T-helper 17 cell (primary cell): ENCODE data around the gene ACTG2. TPM values are rescaled to one million over a fixed set of nuclear protein-coding genes. Genes with fewer than 3 reads are reported as not detected.

Source experiments
- ATAC-seq: fragments of 150-1000 bp; cut with Tn5 transposase; 2 replicates; pipeline ENCODE4 v1.10.0; 2021; ENCODE audit warnings: mild to moderate bottlenecking, moderate library complexity
- DNase-seq, 3 donors: peaks; one replicate each; pipeline versions ENCODE4 v3.0.0 to v3.0.0-alpha.2; 2020 to 2021
- H3K9me3 ChIP-seq: one replicate; pipeline ENCODE4 v1.7.0; 2013; ENCODE audit warnings: low read length, mild to moderate bottlenecking; ENCODE audit not compliant: control insufficient read depth, poor library complexity, severe bottlenecking
- H3K27ac Mint-ChIP-seq: one replicate; pipeline ENCODE4 v1.8.0; 2022; ENCODE audit warnings: mild to moderate bottlenecking, moderate library complexity, mixed read lengths
- H3K27me3 Mint-ChIP-seq: one replicate; pipeline ENCODE4 v1.8.0; 2022; ENCODE audit warnings: mixed read lengths
- H3K36me3 Mint-ChIP-seq: one replicate; pipeline ENCODE4 v1.8.0; 2022; ENCODE audit warnings: low read depth, mixed read lengths
- H3K4me1 Mint-ChIP-seq: one replicate; pipeline ENCODE4 v1.8.0; 2022; ENCODE audit warnings: mild to moderate bottlenecking, mixed read lengths
- H3K4me3 Mint-ChIP-seq: one replicate; pipeline ENCODE4 v1.8.0; 2022; ENCODE audit warnings: mild to moderate bottlenecking, moderate library complexity, mixed read lengths
- total RNA-seq, 4 donors: library from RNA in 2 of 4; stranded (reverse) in 2 of 4; gene quantifications; one replicate each; pipeline ENCODE4 v1.2.3 and lab custom pipeline; 2022 to 2026

ACTG2 gene
- total RNA-seq, 2 donors from 2014 or later: not detected

DNA sequence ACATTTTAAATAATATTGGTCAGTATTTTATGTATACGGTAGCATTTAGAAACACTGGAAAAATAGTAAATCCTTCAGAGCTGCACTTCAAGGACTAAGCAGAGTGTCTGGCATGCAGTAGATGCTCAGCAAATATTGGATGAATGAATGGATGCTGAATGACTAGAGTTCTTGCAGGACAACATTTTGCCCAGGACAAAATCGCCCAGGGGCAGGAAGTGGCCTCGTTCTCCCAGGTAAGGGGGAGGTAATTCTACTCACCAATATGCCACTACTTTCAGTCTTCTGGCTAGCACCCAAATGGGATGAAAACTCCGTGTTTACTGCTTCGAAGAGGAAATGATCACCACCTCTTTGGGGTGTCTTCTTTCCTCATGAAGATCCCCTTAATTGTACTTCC is 29.9 kb downstream of the ACTG2 start:
- Mint-ChIP-seq H3K36me3 (peaks cover 2% of the 10 kb centered on the region), H3K4me3 (no peak overlapping the region), H3K4me1 (peaks cover 4% of the 10 kb centered on the region), H3K27me3 (peaks cover 3% of the 10 kb centered on the region), H3K27ac (no peak overlapping the region)
- ATAC-seq: no peak
- DNase-seq: no peak
- H3K9me3 ChIP-seq: no peaks in the 10 kb centered on the region

DNA sequence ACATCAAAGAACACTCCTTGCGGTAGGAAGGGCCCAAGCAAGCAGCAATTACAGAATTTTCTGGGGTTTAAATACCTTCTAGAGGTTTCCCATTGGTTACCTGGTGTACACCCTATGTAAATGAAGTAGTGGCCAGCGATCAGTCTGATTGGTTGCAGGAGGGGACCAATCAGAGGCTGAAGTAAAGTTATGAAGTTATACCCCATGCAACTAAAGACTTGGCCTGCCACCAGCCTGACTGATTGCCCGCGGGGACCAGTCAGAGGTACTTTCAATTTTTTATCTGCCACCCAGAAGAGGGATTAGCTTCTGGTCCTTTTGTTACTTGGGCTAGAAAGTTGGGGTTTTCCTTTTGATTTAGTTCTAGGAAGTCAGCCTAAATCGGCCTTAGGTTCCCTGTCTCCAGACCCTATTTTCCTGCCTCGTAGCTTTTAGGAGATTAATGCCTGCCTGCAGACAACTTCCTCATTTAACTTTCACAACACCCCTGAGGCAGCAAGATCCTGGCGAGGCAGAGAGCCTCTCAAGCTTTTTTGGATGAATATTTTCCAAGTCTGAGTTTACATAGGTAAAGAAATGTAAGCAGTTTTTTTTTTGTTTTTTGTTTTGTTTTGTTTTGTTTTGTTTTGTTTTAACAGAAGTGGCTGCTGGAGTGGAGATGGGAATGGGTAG is 32.4 kb downstream of the ACTG2 start:
- no peak overlapping the region for H3K27ac Mint-ChIP-seq
- no peak for DNase-seq
- H3K9me3 ChIP-seq: no peaks in the 10 kb centered on the region
- H3K4me3 Mint-ChIP-seq: no peak overlapping the region
- no peaks in the 10 kb centered on the region for H3K27me3 Mint-ChIP-seq
- ATAC-seq: no peak
- peaks cover 10% of the 10 kb centered on the region for H3K36me3 Mint-ChIP-seq
- H3K4me1 Mint-ChIP-seq: peaks cover 27% of the 10 kb centered on the region

DNA sequence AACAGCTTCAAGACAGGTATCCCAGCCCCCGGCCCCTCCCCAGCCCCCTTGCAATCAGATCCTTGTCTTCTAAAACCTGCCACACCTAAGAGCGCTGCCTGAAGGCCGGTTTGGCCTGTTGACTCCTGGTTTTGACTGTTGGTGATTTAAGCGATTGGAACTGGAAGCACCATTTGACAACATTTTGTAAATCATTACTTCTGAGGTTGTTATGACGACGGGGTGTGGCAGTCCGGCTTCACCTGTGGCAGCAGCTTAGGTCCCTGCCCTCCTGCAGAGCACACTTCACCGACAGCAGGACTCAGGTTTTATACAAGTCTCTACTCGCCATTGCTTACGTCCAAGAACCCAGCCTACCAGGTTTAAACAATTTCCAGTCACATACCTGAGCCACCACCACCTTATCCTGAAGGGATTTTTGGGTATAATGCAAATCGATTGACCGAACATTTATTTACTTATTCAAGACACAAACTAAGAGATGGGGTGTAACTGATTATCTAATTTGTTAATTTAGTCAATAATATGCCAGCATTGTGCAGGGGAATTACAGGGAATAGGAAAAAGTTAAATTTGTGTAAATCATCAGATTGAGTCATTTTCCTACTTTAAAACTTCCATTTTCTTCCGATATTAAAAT is 33.2 kb downstream of the ACTG2 start:
- ATAC-seq: no peak
- no peaks in the 10 kb centered on the region for H3K27me3 Mint-ChIP-seq
- H3K36me3 Mint-ChIP-seq: peaks cover 10% of the 10 kb centered on the region
- DNase-seq: no peak
- peak overlapping the region; percentile 91 for H3K4me3 Mint-ChIP-seq
- H3K9me3 ChIP-seq: no peaks in the 10 kb centered on the region
- H3K4me1 Mint-ChIP-seq: peaks cover 29% of the 10 kb centered on the region
- H3K27ac Mint-ChIP-seq: peak overlapping the region; percentile 97

DNA sequence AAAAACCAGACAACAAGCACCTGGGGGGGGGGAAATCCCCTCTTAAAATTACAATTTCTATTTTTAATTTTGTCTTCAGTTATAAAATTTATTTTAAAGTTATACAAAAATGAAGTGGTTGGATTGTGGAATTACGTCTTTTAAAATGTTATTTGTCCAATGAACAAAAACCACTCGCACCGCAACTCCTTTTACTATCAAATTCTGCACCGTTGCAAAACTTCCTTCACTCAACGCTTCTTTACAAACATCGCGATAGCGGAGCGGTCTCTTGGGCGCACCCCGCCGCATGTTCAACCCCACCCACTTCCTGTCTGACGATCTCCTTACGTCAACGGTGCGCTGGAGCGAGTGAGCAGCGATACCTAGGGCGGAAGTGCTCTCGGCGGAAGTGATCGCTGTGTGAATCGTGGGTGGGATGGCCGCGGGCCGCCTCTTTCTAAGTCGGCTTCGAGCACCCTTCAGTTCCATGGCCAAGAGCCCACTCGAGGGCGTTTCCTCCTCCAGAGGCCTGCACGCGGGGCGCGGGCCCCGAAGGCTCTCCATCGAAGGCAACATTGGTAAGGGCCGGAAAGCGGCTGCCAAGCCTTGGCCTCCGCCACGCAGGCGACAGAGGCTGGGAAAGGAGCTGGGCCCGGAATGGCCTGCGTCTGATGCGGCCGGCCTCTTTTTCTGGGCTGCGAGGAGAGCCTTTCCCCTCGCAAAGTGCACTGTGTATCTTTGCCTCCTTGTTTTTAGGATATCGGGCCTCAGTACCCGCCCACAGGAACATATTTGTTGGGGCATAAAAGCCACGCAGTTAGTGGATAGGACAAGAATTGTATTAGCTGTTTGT is 33.9 kb downstream of the ACTG2 start, which contains the start of gene DGUOK:
DGUOK (plus strand) TSS at position 388 of the 835 bp plus-strand sequence; CDS start at position 419, 31 bp downstream.
- Mint-ChIP-seq H3K4me3 (peak within 1 kb of the TSS; percentile 91), H3K36me3 (peaks cover 12% of the 10 kb centered on the region), H3K27ac (peak within 1 kb of the TSS; percentile 97), H3K27me3 (no peaks in the 10 kb centered on the region), H3K4me1 (peaks cover 36% of the 10 kb centered on the region)
- no peaks in the 10 kb centered on the region for H3K9me3 ChIP-seq
- DNase-seq (peak; percentile 85 to 92 (median 90)), ATAC-seq (peak; percentile 99)

DNA sequence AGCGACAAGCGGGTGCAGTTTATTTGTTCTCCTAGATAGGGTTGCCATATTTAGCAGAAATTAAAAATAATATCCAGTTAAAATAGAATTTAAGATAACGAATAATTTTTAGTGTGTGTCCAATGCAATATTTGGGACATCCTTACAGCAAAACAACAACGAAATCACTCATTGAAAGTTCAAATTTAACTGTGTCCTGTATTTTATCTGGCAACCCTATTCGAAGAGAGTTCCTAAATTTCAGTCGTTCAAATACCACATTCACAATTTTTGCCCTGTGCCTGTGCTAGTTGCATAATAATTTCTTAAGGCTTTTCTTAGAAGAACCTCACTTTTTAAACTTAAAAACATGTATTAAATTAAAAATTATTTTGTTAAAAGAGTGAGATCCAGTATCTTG is 34.5 kb downstream of the ACTG2 start:
- peak overlapping the region; percentile 97 for H3K27ac Mint-ChIP-seq
- no peaks in the 10 kb centered on the region for H3K27me3 Mint-ChIP-seq
- no peak for DNase-seq
- H3K4me1 Mint-ChIP-seq: peaks cover 43% of the 10 kb centered on the region
- peaks cover 14% of the 10 kb centered on the region for H3K36me3 Mint-ChIP-seq
- peak overlapping the region; percentile 91 for H3K4me3 Mint-ChIP-seq
- no peak for ATAC-seq
- H3K9me3 ChIP-seq: no peaks in the 10 kb centered on the region

DNA sequence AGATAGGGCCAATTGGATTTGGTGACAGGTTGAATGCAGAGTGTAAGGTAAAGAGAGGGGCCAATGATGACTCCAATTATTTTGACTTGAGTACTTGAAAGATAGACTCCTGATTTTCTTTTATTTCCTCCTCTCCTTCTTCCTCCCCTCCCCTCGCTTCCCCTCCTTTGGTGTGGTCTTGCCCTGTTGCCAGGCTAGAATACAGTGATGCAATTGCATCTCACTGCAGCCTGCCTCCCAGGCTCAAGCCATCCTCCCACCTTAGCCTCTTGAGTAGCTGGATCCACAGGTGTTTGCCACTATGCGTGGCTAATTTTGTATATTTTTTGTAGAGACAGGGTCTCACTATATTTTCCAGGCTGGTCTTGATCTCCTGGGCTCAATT is 36.1 kb downstream of the ACTG2 start:
- ATAC-seq: no peak
- Mint-ChIP-seq H3K36me3 (peaks cover 14% of the 10 kb centered on the region), H3K27me3 (no peaks in the 10 kb centered on the region)

DNA sequence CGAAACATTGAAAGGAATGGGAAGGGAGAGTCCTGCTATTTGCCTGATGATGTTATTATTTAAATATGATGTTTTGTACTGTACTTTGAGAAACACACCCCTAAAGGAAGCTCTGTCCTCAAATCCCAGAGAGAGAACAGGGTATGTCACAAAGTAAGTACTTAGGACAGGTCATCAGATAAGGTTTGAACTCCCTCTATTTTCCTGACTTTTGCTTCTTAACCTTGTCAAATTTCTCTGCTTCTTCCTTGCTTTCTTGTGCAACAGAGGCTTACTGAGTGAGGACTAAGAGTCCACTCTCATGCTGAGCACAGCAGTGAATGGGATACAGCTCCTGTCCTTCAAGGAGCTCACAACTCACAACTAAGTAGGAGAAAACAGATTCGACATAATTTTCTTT is 37.6 kb downstream of the ACTG2 start:
- H3K9me3 ChIP-seq: no peaks in the 10 kb centered on the region
- ATAC-seq (no peak), DNase-seq (no peak)
- peaks cover 53% of the 10 kb centered on the region for H3K4me1 Mint-ChIP-seq
- peak overlapping the region; percentile 97 for H3K27ac Mint-ChIP-seq
- peaks cover 14% of the 10 kb centered on the region for H3K36me3 Mint-ChIP-seq
- H3K4me3 Mint-ChIP-seq: no peak overlapping the region
- H3K27me3 Mint-ChIP-seq: no peaks in the 10 kb centered on the region

More for the DNA sequence above, 36.1 kb downstream of the ACTG2 start:
- Mint-ChIP-seq H3K4me3 (peak overlapping the region; percentile 68), H3K27ac (peak overlapping the region; percentile 97), H3K4me1 (peaks cover 52% of the 10 kb centered on the region)
- H3K9me3 ChIP-seq: no peaks in the 10 kb centered on the region
- no peak for DNase-seq

DNA sequence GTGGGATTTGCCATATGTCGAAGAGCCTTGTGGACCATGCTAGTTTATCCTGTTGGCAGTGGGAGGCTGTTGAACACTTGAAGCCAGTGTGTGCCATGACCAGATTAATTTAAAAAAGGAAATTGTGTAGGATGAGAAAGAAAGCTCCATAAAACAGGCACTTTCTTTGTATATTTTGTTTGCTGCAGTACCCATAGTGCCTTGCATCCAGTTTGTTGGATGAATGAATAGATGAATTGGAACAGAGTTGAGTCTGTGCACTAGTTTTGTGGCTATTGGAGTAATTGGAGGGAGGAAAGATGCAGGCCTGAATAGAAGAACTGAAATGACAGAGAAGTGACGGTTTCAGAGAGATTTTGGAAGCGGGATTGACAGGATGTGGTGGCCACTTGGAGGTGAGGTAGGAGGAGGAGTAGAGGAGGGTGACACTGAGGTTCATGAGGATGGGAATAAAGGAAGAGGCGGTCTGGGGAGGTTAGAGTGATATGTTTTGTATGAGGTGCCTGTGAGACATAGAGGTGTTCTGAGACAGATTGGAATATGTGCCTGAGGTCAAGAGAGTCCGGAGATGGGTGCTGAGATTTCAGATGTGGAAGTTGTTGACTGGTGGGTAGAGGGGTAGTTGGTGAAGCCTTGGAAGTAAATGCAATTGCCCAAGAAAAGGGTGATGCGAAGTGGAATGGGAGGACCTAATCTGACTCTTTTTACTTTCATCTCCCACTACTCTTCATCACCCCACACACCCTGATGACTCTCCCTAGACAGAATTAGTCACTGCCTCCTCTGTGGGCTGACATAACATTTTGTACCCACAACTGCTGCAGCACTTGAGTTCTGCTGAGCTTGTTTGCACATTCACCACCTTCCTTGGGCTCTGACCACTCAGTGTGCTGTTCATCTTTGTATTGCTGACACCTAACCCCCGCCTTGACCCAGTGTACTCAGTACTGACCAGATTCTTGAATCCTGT is 39.0 kb downstream of the ACTG2 start:
- Mint-ChIP-seq H3K4me1 (peaks cover 59% of the 10 kb centered on the region), H3K4me3 (peak overlapping the region; percentile 55), H3K27ac (peak overlapping the region; percentile 88), H3K27me3 (no peaks in the 10 kb centered on the region), H3K36me3 (peaks cover 14% of the 10 kb centered on the region)
- no peaks in the 10 kb centered on the region for H3K9me3 ChIP-seq
- ATAC-seq (peak; percentile 25), DNase-seq (no peak)

DNA sequence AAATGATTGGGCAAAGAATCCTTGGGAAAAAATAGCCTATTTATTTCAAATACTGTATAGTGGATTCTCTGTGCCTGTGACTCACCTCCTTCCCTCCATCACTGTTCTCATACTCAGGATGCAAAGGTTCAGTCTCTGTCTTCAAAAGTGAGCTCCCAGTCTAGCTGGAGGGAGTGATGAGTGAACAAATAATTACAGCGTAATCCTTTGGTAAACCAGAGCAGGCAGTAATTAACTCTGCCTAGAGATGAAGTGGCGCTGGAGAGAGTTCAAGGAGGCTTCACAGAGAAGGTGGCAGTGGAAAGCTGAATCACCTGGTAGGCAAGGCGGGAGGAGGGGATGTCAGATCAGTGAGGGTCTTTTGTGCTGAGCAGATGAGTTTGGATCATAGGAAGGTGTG is 40.4 kb downstream of the ACTG2 start:
- Mint-ChIP-seq H3K4me3 (no peak overlapping the region), H3K27me3 (no peaks in the 10 kb centered on the region), H3K4me1 (peaks cover 69% of the 10 kb centered on the region), H3K27ac (peak overlapping the region; percentile 88), H3K36me3 (peaks cover 17% of the 10 kb centered on the region)
- ATAC-seq: no peak
- DNase-seq: no peak
- H3K9me3 ChIP-seq: no peaks in the 10 kb centered on the region

DNA sequence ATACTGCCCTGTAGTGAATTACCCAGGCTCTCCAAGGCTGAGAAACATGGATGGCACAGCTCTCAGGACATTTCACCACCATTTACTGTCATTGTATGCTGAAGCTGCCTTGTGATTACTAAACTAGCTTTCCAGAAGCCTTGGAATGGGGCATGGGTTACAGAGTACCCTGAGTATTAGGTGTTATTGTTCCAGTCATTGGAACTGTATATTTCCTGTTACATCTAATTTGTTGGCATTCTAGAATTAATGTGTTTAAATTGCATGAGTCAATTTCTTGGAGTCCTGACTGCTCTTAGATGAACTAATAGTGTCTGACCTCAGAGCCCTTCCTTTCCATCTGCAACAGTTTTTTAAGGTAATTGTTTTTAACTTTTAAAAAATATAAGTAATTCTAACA is 42.8 kb downstream of the ACTG2 start:
- DNase-seq (no peak), ATAC-seq (no peak)
- H3K4me1 Mint-ChIP-seq: peaks cover 63% of the 10 kb centered on the region
- H3K4me3 Mint-ChIP-seq: no peak overlapping the region
- no peaks in the 10 kb centered on the region for H3K9me3 ChIP-seq
- no peak overlapping the region for H3K27ac Mint-ChIP-seq
- H3K36me3 Mint-ChIP-seq: peaks cover 9% of the 10 kb centered on the region
- H3K27me3 Mint-ChIP-seq: no peaks in the 10 kb centered on the region

DNA sequence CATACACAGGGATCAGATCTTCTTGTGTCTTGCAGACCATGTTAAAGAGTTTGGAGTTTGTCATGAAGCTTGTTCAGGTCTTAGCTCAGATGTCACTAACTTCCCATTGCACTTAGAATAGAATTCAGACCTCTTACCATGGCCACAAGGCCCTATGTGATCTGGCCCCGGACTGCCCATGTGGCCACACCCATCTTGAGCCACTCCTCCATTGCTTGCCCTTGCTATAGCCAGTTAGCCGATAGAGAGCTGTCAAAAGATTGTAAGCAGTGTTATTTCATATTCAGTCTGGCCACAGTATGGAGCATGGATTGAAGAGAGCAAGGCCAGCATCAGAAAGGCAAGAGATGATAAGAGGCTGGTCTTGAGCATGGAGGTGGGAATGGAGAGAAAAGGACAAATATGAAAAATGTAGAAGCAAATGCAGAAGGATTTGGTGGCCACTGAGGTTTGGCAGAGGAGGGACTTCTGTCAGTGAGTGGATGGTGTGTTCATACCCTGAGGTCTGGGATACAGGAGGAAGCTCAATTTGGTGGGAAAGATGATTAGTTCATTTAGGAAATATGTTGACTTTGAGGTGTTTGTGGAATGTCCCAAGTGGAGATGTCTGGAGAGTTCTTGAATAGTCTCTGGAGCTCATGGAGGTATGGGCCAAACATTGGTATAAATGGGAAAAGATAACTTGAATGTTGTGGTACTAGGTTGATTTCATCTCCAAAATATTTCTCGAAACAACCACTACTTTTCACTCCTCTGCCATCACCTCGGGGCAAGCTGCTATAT is 44.5 kb downstream of the ACTG2 start:
- Mint-ChIP-seq H3K4me3 (no peak overlapping the region), H3K27me3 (no peaks in the 10 kb centered on the region)

DNA sequence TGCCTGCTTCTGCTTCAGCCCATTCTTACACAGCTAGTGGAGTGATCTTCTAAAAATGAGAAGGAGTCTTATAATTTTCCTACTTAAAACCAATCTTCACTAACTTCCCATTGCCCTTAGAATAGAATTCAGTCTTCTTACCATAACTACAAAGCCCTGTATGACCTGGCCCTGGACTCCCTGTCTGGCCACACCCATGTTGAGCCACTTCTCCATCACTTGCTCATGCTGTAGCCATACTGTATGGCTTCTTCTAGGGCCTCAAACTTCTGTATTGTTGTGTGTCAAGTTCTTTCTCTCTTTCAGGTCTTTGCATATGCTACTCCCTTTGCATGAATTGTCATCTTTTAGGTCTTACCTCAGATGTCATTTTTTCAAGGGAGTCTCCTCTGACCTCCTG is 45.1 kb downstream of the ACTG2 start:
- Mint-ChIP-seq H3K4me3 (peak overlapping the region; percentile 41), H3K27me3 (no peaks in the 10 kb centered on the region), H3K36me3 (peaks cover 5% of the 10 kb centered on the region), H3K27ac (no peak overlapping the region), H3K4me1 (peaks cover 58% of the 10 kb centered on the region)
- ATAC-seq (no peak), DNase-seq (no peak)
- H3K9me3 ChIP-seq: no peaks in the 10 kb centered on the region

More for the DNA sequence above, 44.5 kb downstream of the ACTG2 start:
- Mint-ChIP-seq H3K27ac (peak overlapping the region; percentile 56), H3K36me3 (peaks cover 5% of the 10 kb centered on the region), H3K4me1 (peaks cover 57% of the 10 kb centered on the region)
- ATAC-seq (no peak), DNase-seq (no peak)
- H3K9me3 ChIP-seq: no peaks in the 10 kb centered on the region
